ENCODE results near the gene AUTS2.

Gene AUTS2

GRCh38 chr7:69615685-69616084 is 17.4 kb downstream of the AUTS2 start:
- POLR2A ChIA-PET = no interaction called here
- no peak for TF ChIP-seq TARDBP (IDR thresholded peaks at IDR 0.05)
- no peak for TF ChIP-seq ELF4 (IDR thresholded peaks at IDR 0.05)
- TF ChIP-seq SUZ12 (IDR thresholded peaks at IDR 0.05) = no peak
- TF ChIP-seq L3MBTL2 (conservative IDR thresholded peaks at IDR 0.05) = no peak
- TF ChIP-seq ARNT (IDR thresholded peaks at IDR 0.05) = no peak
- TF ChIP-seq PKNOX1 (IDR thresholded peaks at IDR 0.05) = no peak
- TF ChIP-seq SP1 (IDR thresholded peaks at IDR 0.05) = no peak
- TF ChIP-seq HDGF (IDR thresholded peaks at IDR 0.05; ENCODE audit: borderline replicate concordance) = no peak
- no peak for TF ChIP-seq FOXK2 (IDR thresholded peaks at IDR 0.05)
- TF ChIP-seq LEF1 (IDR thresholded peaks at IDR 0.05; ENCODE audit: borderline replicate concordance) = no peak
- TF ChIP-seq BHLHE40 (IDR thresholded peaks at IDR 0.05; ENCODE audit: borderline replicate concordance) = no peak
- no peak for TF ChIP-seq FOXA1 (IDR thresholded peaks at IDR 0.05)
- no peak for TF ChIP-seq FOXM1 (IDR thresholded peaks at IDR 0.05; ENCODE audit: borderline replicate concordance)
- no peak for TF ChIP-seq ZNF384 (IDR thresholded peaks at IDR 0.05)
- CTCF ChIA-PET = no interaction called here
- no peak for DNase-seq (ENCODE audit: extremely low spot score)

GRCh38 chr7:69617364-69617763 is 19.1 kb downstream of the AUTS2 start:
- DNase-seq (ENCODE audit: extremely low spot score) = no peak
- no peak for TF ChIP-seq ZNF384 (IDR thresholded peaks at IDR 0.05)
- ChIA-PET CTCF (interaction anchor here (0.7 kb wide), 1 partner anchor 217 kb away, joined by 3 read pairs; no protein-coding TSS in a partner anchor), POLR2A (no interaction called here)

GRCh38 chr7:69619054-69619453 is 20.8 kb downstream of the AUTS2 start:
- ChIA-PET CTCF (no interaction called here), POLR2A (no interaction called here)
- no peak for TF ChIP-seq LEF1 (IDR thresholded peaks at IDR 0.05; ENCODE audit: borderline replicate concordance)
- TF ChIP-seq NFRKB (IDR thresholded peaks at IDR 0.05) = no peak
- no peak for DNase-seq (ENCODE audit: extremely low spot score)

- DNase-seq (ENCODE audit: extremely low spot score) = no peak
- ChIA-PET CTCF (no interaction called here), POLR2A (interaction anchor here (0.9 kb wide), 1 partner anchor 10 kb away, joined by 3 read pairs; no protein-coding TSS in a partner anchor)
Observed at GRCh38 chr7:69619635-69620034, 21.4 kb downstream of the AUTS2 start.

GRCh38 chr7:69620063-69620462 is 21.8 kb downstream of the AUTS2 start:
- peak; percentile 27 for DNase-seq (ENCODE audit: extremely low spot score)
- ChIA-PET CTCF (no interaction called here), POLR2A (interaction anchor here (0.9 kb wide), 1 partner anchor 9 kb away, joined by 3 read pairs; no protein-coding TSS in a partner anchor)
- TF ChIP-seq CTBP1 (IDR thresholded peaks at IDR 0.05; ENCODE audit: borderline replicate concordance) = no peak
- peak; percentile 55; the same call in 1 of the 2 replicates for TF ChIP-seq PKNOX1 (IDR thresholded peaks at IDR 0.05)

More at GRCh38 chr7:69619635-69620034, 21.4 kb downstream of the AUTS2 start:
- no peak for TF ChIP-seq TARDBP (IDR thresholded peaks at IDR 0.05)
- no peak for TF ChIP-seq L3MBTL2 (conservative IDR thresholded peaks at IDR 0.05)
- no peak for TF ChIP-seq HDGF (IDR thresholded peaks at IDR 0.05; ENCODE audit: borderline replicate concordance)
- TF ChIP-seq FOXA1 (IDR thresholded peaks at IDR 0.05) = no peak
- no peak for TF ChIP-seq PKNOX1 (IDR thresholded peaks at IDR 0.05)
- TF ChIP-seq LEF1 (IDR thresholded peaks at IDR 0.05; ENCODE audit: borderline replicate concordance) = no peak
- no peak for TF ChIP-seq ARNT (IDR thresholded peaks at IDR 0.05)
- TF ChIP-seq CTBP1 (IDR thresholded peaks at IDR 0.05; ENCODE audit: borderline replicate concordance) = no peak
- TF ChIP-seq SUZ12 (IDR thresholded peaks at IDR 0.05) = no peak
- no peak for TF ChIP-seq NFRKB (IDR thresholded peaks at IDR 0.05)
- TF ChIP-seq FOXM1 (IDR thresholded peaks at IDR 0.05; ENCODE audit: borderline replicate concordance) = no peak
- TF ChIP-seq ELF4 (IDR thresholded peaks at IDR 0.05) = no peak
- no peak for TF ChIP-seq FOXK2 (IDR thresholded peaks at IDR 0.05)
- no peak for TF ChIP-seq SP1 (IDR thresholded peaks at IDR 0.05)
- TF ChIP-seq BHLHE40 (IDR thresholded peaks at IDR 0.05; ENCODE audit: borderline replicate concordance) = no peak

- no peak for DNase-seq (ENCODE audit: extremely low spot score)
- CTCF ChIA-PET = no interaction called here
- POLR2A ChIA-PET = interaction anchor here (0.9 kb wide), 1 partner anchor 9 kb away, joined by 3 read pairs; no protein-coding TSS in a partner anchor
- no peak for TF ChIP-seq NFRKB (IDR thresholded peaks at IDR 0.05)
- TF ChIP-seq SUZ12 (IDR thresholded peaks at IDR 0.05) = no peak
- no peak for TF ChIP-seq HDGF (IDR thresholded peaks at IDR 0.05; ENCODE audit: borderline replicate concordance)
- no peak for TF ChIP-seq ELF4 (IDR thresholded peaks at IDR 0.05)
- TF ChIP-seq SP1 (IDR thresholded peaks at IDR 0.05) = no peak
- TF ChIP-seq TARDBP (IDR thresholded peaks at IDR 0.05) = no peak
- no peak for TF ChIP-seq FOXM1 (IDR thresholded peaks at IDR 0.05; ENCODE audit: borderline replicate concordance)
Observed at GRCh38 chr7:69620650-69621049, 22.4 kb downstream of the AUTS2 start.

- POLR2A ChIA-PET = no interaction called here
- DNase-seq (ENCODE audit: extremely low spot score) = no peak
- TF ChIP-seq ARNT (IDR thresholded peaks at IDR 0.05) = no peak
- no peak for TF ChIP-seq SUZ12 (IDR thresholded peaks at IDR 0.05)
- TF ChIP-seq FOXM1 (IDR thresholded peaks at IDR 0.05; ENCODE audit: borderline replicate concordance) = no peak
- no peak for TF ChIP-seq CTBP1 (IDR thresholded peaks at IDR 0.05; ENCODE audit: borderline replicate concordance)
- TF ChIP-seq SP1 (IDR thresholded peaks at IDR 0.05) = no peak
- no peak for TF ChIP-seq LEF1 (IDR thresholded peaks at IDR 0.05; ENCODE audit: borderline replicate concordance)
- TF ChIP-seq TARDBP (IDR thresholded peaks at IDR 0.05) = no peak
- TF ChIP-seq ELF4 (IDR thresholded peaks at IDR 0.05) = no peak
- no peak for TF ChIP-seq NFRKB (IDR thresholded peaks at IDR 0.05)
- no peak for TF ChIP-seq L3MBTL2 (conservative IDR thresholded peaks at IDR 0.05)
- no peak for TF ChIP-seq PKNOX1 (IDR thresholded peaks at IDR 0.05)
- TF ChIP-seq HDGF (IDR thresholded peaks at IDR 0.05; ENCODE audit: borderline replicate concordance) = no peak
- CTCF ChIA-PET = no interaction called here
Observed at GRCh38 chr7:69622014-69622835, 23.9 kb downstream of the AUTS2 start.
